Body of pancreas (tissue), 4 donors: Measurements from ENCODE around the gene FAM222A. TPM values are rescaled to one million over a fixed set of nuclear protein-coding genes. Genes with fewer than 3 reads are reported as not detected.

Experiments used
- ATAC-seq: fragments of 150-250 bp; one replicate; pipeline ENCODE4 v1.9.1; 2016
- DNase-seq, 4 donors: peaks; one replicate each; pipeline ENCODE4 v3.0.0-alpha.2; 2019
- H3K27ac ChIP-seq, 4 donors: fragments of 200-600 bp; sonication (generic); 1 replicate in 3 of 4; 2 replicates in 1 of 4; pipeline versions ENCODE4 v1.5.1 to v1.6.1; 2016 to 2019; ENCODE audit warnings: mild to moderate bottlenecking in 1 of 4, mixed read lengths in 1 of 4, moderate library complexity in 1 of 4
- H3K27me3 ChIP-seq, 2 donors: fragments of 200-600 bp; sonication (generic); one replicate each; pipeline ENCODE4 v1.6.0; 2016; ENCODE audit warnings: mild to moderate bottlenecking in 1 of 2
- H3K36me3 ChIP-seq, 2 donors: fragments of 200-600 bp; sonication (generic); replicated peaks in 1 of 2; 2 replicates each; pipeline ENCODE4 v1.5.1; 2016; ENCODE audit warnings: low read depth in 2 of 2; ENCODE audit not compliant: insufficient read depth in 1 of 2
- H3K4me1 ChIP-seq: fragments of 200-600 bp; sonication (generic); one replicate; pipeline ENCODE4 v1.6.0; 2016
- H3K4me3 ChIP-seq, 2 donors: fragments of 200-600 bp; sonication (generic); 1 replicate in 1 of 2; 2 replicates in 1 of 2; pipeline ENCODE4 v1.5.1; 2016 to 2019
- H3K9me3 ChIP-seq, 3 donors: fragments of 200-600 bp; sonication (generic); 1 replicate in 2 of 3; 2 replicates in 1 of 3; pipeline ENCODE4 v1.5.1; 2016
- CTCF ChIP-seq, 7 experiments: fragments of 450-650 bp in 4 of 7; fragments of 200-600 bp in 3 of 7; sonication (generic) in 3 of 7; IDR thresholded peaks; one replicate each; pipeline ENCODE4 v1.5.1; 2016 to 2019; ENCODE audit warnings: antibody characterized with exemption in 7 of 7
- POLR2A ChIP-seq, 3 donors: fragments of 450-650 bp; IDR thresholded peaks; one replicate each; pipeline ENCODE4 v1.6.1; 2016; ENCODE audit warnings: antibody characterized with exemption in 3 of 3, mild to moderate bottlenecking in 2 of 3
- whole genome bisulfite sequencing, 2 donors: methylation state at CpG; one replicate each; pipeline ENCODE4 v1.1.5; 2017; 5-methylcytosine and 5-hydroxymethylcytosine counted together
- intact Hi-C: fragments of 100-400 bp; cut with DNase I; formaldehyde crosslinking; loops from one replicate; pipeline ENCODE4 v1.15.1; 2023
- total RNA-seq, 2 donors: library from RNA; depleted of rRNA; stranded (reverse); fragments of >200 nt; gene quantifications; one replicate each; pipeline ENCODE4 v1.1.0, GENCODE V29; 2016

The FAM222A gene
- total RNA-seq, 2 donors from 2014 or later, result 8.0 to 16.2 TPM

GRCh38 chr12:109783135-109783964 is 69.7 kb downstream of the FAM222A start:
- Histone ChIP-seq H3K36me3 (peaks cover 0 to 2% of the 10 kb centered on the region in 2 donors), H3K4me1 (no peaks in the 10 kb centered on the region), H3K27ac (no peak overlapping the region), H3K4me3 (no peak overlapping the region), H3K27me3 (no peaks in the 10 kb centered on the region), H3K9me3 (no peaks in the 10 kb centered on the region)
- DNase-seq, result no peak
- no peak for ATAC-seq
- TF ChIP-seq POLR2A (IDR thresholded peaks at IDR 0.05) (no peak), CTCF (IDR thresholded peaks at IDR 0.05) (no peak)
- WGBS, 2 donors, result 90 to 91% methylated on average over 19 to 24 of the region's 28 CpGs
- intact Hi-C loops, result no loop called here

DNA sequence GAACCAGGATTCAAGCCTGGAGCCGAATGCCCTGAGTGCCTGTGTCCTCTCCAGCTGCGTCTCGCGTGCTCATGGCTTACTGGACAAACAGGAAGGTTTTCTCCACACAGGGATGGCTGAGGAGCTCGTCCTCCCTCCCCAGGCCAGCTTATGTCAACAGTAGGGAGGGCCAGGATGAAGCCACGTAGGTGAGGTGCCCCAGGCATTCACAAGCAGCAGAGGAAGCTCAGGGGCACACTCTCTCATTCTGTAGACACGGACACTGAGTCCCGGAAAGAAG is 70.3 kb downstream of the FAM222A start:
- no peak overlapping the region for H3K4me3 ChIP-seq
- H3K36me3 ChIP-seq, result peaks cover 0 to 2% of the 10 kb centered on the region in 2 donors
- intact Hi-C loops, result no loop called here
- H3K27ac ChIP-seq, result no peak overlapping the region
- TF ChIP-seq POLR2A (IDR thresholded peaks at IDR 0.05) (no peak), CTCF (IDR thresholded peaks at IDR 0.05) (no peak)
- 87 to 88% methylated on average over 8 of the region's 8 CpGs for WGBS, 2 donors
- no peak for DNase-seq
- no peak for ATAC-seq
- no peaks in the 10 kb centered on the region for H3K27me3 ChIP-seq
- H3K9me3 ChIP-seq, result no peaks in the 10 kb centered on the region
- no peaks in the 10 kb centered on the region for H3K4me1 ChIP-seq

DNA sequence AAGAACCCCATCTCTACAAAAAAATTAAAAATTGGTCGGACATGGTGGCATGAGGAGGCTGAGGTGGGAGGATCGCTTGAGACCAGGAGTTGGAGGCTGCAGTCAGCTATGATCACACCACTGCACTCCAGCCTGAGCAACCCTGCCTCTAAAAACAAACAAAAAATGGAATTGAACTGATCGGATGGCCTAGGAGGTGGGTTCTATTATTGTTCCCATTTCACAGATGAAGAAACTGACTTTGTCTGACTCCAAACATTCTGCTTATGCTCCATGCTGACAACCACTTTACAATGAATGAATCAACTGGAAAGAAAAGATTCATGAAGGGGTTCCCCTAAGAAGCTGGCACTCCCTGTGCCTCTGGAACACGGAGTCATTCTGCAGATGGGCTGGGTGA is 72.2 kb downstream of the FAM222A start:
- intact Hi-C loops, result no loop called here

DNA sequence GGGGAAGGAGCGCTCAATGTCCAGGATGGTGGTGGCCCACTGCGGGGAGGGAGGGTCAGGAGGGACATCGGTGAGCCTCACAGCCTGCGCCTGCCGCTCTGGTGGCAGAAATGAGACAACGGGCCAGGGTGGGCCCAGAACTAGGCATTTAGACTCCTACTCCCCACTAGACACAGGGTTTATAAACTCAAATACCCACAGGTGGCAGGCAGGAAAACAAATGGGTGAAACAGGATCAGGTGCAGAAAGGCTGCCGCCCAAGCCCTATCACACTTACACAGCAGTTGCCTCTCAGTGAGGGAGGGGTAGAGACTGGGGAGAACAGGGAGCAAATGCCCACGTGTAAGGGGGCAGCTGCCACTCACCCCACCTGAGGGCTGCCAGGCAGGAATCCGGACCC is 73.2 kb downstream of the FAM222A start:
- no peak overlapping the region for H3K27ac ChIP-seq
- ATAC-seq, result no peak
- no peaks in the 10 kb centered on the region for H3K27me3 ChIP-seq
- peaks cover 0 to 2% of the 10 kb centered on the region in 2 donors for H3K36me3 ChIP-seq
- no peak overlapping the region for H3K4me3 ChIP-seq
- no peak for DNase-seq
- no peaks in the 10 kb centered on the region for H3K9me3 ChIP-seq
- TF ChIP-seq CTCF (IDR thresholded peaks at IDR 0.05) (no peak), POLR2A (IDR thresholded peaks at IDR 0.05) (no peak)
- H3K4me1 ChIP-seq, result no peaks in the 10 kb centered on the region
- intact Hi-C loops, result no loop called here
- 72 to 85% methylated on average over 4 to 9 of the region's 9 CpGs for WGBS, 2 donors

More for the DNA sequence above, 72.2 kb downstream of the FAM222A start:
- H3K36me3 ChIP-seq, result peaks cover 0 to 2% of the 10 kb centered on the region in 2 donors
- DNase-seq, result no peak
- TF ChIP-seq CTCF (IDR thresholded peaks at IDR 0.05) (no peak), POLR2A (IDR thresholded peaks at IDR 0.05) (no peak)
- no peak overlapping the region for H3K4me3 ChIP-seq
- H3K27ac ChIP-seq, result no peak overlapping the region
- no peaks in the 10 kb centered on the region for H3K27me3 ChIP-seq
- ATAC-seq, result no peak
- H3K4me1 ChIP-seq, result no peaks in the 10 kb centered on the region
- no peaks in the 10 kb centered on the region for H3K9me3 ChIP-seq
- WGBS, 2 donors, result 91 to 93% methylated on average over 4 of the region's 4 CpGs

DNA sequence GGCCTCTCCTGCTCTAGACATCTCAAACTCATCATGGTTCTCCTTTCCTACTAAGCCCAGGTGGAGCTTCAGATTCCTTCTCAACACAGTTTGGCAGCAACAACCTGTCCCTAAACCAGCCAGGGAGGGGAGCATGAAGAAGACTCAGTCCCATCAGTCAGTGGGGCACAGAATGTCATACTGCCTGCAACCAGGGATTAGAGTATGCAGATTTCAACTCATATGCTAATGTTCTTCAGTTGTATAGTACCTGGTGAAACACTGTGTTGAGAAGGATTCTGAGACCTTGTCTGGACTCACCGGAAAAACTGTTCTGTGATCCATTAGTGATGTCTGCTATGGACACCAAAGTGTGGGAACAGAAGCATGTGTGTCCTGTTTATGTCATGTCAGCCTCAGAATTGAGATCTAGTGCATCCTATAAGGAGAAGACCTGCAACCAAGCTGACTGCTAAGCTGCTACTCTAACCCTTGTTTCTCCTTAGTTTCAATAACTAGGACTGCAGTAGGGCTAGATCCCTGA is 76.0 kb downstream of the FAM222A start:
- Histone ChIP-seq H3K27ac (no peak overlapping the region), H3K27me3 (no peaks in the 10 kb centered on the region), H3K36me3 (peaks cover 0 to 2% of the 10 kb centered on the region in 2 donors), H3K4me3 (no peak overlapping the region), H3K4me1 (no peaks in the 10 kb centered on the region), H3K9me3 (no peaks in the 10 kb centered on the region)
- TF ChIP-seq POLR2A (IDR thresholded peaks at IDR 0.05), result no peak
- TF ChIP-seq CTCF (IDR thresholded peaks at IDR 0.05), result no peak
- no peak for ATAC-seq
- 60 to 93% methylated on average over 1 of the region's 1 CpG for WGBS, 2 donors
- intact Hi-C loops, result no loop called here
- no peak for DNase-seq
